Glutamatergic neuron (in vitro differentiated cells): ENCODE data around the gene SDCCAG8. TPM values are rescaled to one million over a fixed set of nuclear protein-coding genes. Genes with fewer than 3 reads are reported as not detected.

ENCODE experiments used
- DNase-seq: peaks from one replicate; pipeline ENCODE4 v3.0.0; 2022
- H3K27ac Mint-ChIP-seq: one replicate; pipeline ENCODE4 v1.8.0; 2020; ENCODE audit warnings: mild to moderate bottlenecking, mixed read lengths, inconsistent platforms; ENCODE audit not compliant: unreplicated experiment
- H3K27me3 Mint-ChIP-seq: one replicate; pipeline ENCODE4 v1.8.0; 2020; ENCODE audit warnings: mild to moderate bottlenecking, moderate library complexity, mixed read lengths, inconsistent platforms; ENCODE audit not compliant: unreplicated experiment
- H3K36me3 Mint-ChIP-seq: one replicate; pipeline ENCODE4 v1.8.0; 2020; ENCODE audit warnings: mild to moderate bottlenecking, mixed read lengths, inconsistent platforms; ENCODE audit not compliant: unreplicated experiment
- H3K4me1 Mint-ChIP-seq: one replicate; pipeline ENCODE4 v1.8.0; 2020; ENCODE audit warnings: mild to moderate bottlenecking, low read depth, mixed read lengths, inconsistent platforms; ENCODE audit not compliant: unreplicated experiment
- H3K4me3 Mint-ChIP-seq: one replicate; pipeline ENCODE4 v1.8.0; 2020; ENCODE audit warnings: mild to moderate bottlenecking, mixed read lengths, inconsistent platforms; ENCODE audit not compliant: unreplicated experiment
- H3K9me3 Mint-ChIP-seq: one replicate; pipeline ENCODE4 v1.8.0; 2020; ENCODE audit warnings: mild to moderate bottlenecking, moderate library complexity, mixed read lengths, inconsistent platforms; ENCODE audit not compliant: unreplicated experiment
- CTCF ChIP-seq: fragments of 200-600 bp; sonication (generic); IDR thresholded peaks from one replicate; pipeline ENCODE4 v1.5.0; 2021; ENCODE audit not compliant: partially characterized antibody, unreplicated experiment
- total RNA-seq: library from RNA; stranded (reverse); fragmentation: NEBNext Ultra II Directional; extraction: Animal tissue kit (Norgen Biotek cat#: 25700); gene quantifications from one replicate; pipeline ENCODE4 v1.2.1, GENCODE V29; 2021; ENCODE audit not compliant: unreplicated experiment

Gene SDCCAG8
- total RNA-seq, 1 donor from 2014 or later, result 52.8 TPM

GRCh38 chr1:243471754-243472745, 216.2 kb downstream of the SDCCAG8 start:
- H3K9me3 Mint-ChIP-seq, result peaks cover 18% of the 10 kb centered on the region

GRCh38 chr1:243473227-243474135, 217.6 kb downstream of the SDCCAG8 start:
- Mint-ChIP-seq H3K9me3 (peaks cover 22% of the 10 kb centered on the region), H3K36me3 (no peaks in the 10 kb centered on the region), H3K4me3 (peak overlapping the region; percentile 14), H3K4me1 (peaks cover 78% of the 10 kb centered on the region), H3K27me3 (peaks cover 15% of the 10 kb centered on the region), H3K27ac (peak overlapping the region; percentile 100)
- TF ChIP-seq CTCF, result no peak
- no peak for DNase-seq

More at GRCh38 chr1:243471754-243472745, 216.2 kb downstream of the SDCCAG8 start:
- no peak for DNase-seq
- peak overlapping the region; percentile 100 for H3K27ac Mint-ChIP-seq
- peaks cover 15% of the 10 kb centered on the region for H3K27me3 Mint-ChIP-seq
- H3K4me1 Mint-ChIP-seq, result peaks cover 67% of the 10 kb centered on the region
- H3K36me3 Mint-ChIP-seq, result no peaks in the 10 kb centered on the region
- H3K4me3 Mint-ChIP-seq, result peak overlapping the region; percentile 86
- no peak for TF ChIP-seq CTCF

GRCh38 chr1:243474136-243474881, 218.5 kb downstream of the SDCCAG8 start:
- Mint-ChIP-seq H3K36me3 (no peaks in the 10 kb centered on the region), H3K4me3 (no peak overlapping the region), H3K4me1 (peaks cover 78% of the 10 kb centered on the region), H3K27ac (peak overlapping the region; percentile 100), H3K9me3 (peaks cover 22% of the 10 kb centered on the region), H3K27me3 (peaks cover 15% of the 10 kb centered on the region)
- DNase-seq, result peak; percentile 60
- TF ChIP-seq CTCF, result no peak

- peak overlapping the region; percentile 7 for H3K4me3 Mint-ChIP-seq
- H3K27ac Mint-ChIP-seq, result peak overlapping the region; percentile 95
- peaks cover 75% of the 10 kb centered on the region for H3K4me1 Mint-ChIP-seq
- H3K9me3 Mint-ChIP-seq, result peaks cover 21% of the 10 kb centered on the region
- H3K27me3 Mint-ChIP-seq, result peaks cover 13% of the 10 kb centered on the region
- no peak for TF ChIP-seq CTCF
- no peak for DNase-seq
- H3K36me3 Mint-ChIP-seq, result no peaks in the 10 kb centered on the region
Observed at GRCh38 chr1:243474906-243475305, 219.1 kb downstream of the SDCCAG8 start.
